SK-N-MC (cell line): Measurements from ENCODE around the gene VIPR2.

Experiments
- EZH2 ChIP-seq: fragments of 200-600 bp; sonication (generic); IDR thresholded peaks from one replicate; pipeline ENCODE4 v1.6.1; 2017; ENCODE audit warnings: antibody characterized with exemption
- POLR2AphosphoS5 ChIP-seq: IDR thresholded peaks from 2 replicates; pipeline ENCODE4 v1.6.1; 2012; ENCODE audit warnings: mild to moderate bottlenecking, low read depth, low read length, borderline replicate concordance

DNA sequence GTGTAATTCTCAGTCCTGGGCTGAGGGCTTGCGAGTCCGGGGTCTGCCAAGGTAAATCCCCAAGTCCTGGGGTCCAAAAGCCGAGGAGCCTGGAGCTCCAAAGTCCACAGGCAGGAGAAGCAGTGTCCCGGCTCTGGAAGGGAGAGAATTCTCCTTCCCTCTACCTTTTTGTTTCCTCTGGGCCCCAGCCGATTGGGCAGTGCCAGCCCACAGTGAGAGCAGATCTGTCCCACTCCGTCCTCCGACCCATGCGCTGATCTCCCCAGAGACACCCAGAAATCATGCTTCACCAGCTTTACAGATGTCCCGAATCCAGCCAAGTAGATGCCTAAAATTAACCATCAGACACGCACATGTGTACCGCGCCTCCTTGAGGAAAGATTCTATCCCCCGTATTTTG is 8.1 kb upstream of the VIPR2 start:
- TF ChIP-seq EZH2 (no peak), POLR2AphosphoS5 (no peak)
